ENCODE results near the gene WIPF1. TPM values are rescaled to one million over a fixed set of nuclear protein-coding genes. Genes with fewer than 3 reads are reported as not detected.

The WIPF1 gene
- total and polyA plus RNA-seq, 7 experiments from 2014 or later, result 92.3 to 514 (median 329) TPM

DNA sequence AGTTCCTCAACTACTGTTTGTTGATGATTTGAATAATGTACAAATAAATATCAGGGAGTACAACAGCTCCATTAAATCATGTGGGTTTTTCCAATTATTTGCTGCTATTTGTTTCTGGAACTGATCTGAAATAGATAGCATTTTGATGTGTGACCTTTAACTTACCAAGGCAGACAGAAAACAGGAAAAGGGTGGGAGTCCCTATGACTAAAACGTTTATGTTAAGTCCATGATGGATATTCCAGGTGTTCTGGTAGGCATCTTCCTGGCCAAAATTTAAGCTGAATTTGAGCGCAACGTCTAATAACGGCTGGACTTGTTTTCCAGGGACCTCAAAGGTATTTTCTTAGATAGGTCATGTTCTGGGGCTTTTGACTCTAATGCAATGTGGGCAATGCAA lies 41.6 kb downstream of the WIPF1 start:
- intact Hi-C loops (cut with micrococcal nuclease), result loop anchor here in 1 of 2 donors (2.0 to 10.0 kb wide), 2 partner anchors 49 to 69 kb away; partner anchors contain the start of gene GPR155
- H3K27ac ChIP-seq (ENCODE audit: low read depth, low read length), result no peak overlapping the region

DNA sequence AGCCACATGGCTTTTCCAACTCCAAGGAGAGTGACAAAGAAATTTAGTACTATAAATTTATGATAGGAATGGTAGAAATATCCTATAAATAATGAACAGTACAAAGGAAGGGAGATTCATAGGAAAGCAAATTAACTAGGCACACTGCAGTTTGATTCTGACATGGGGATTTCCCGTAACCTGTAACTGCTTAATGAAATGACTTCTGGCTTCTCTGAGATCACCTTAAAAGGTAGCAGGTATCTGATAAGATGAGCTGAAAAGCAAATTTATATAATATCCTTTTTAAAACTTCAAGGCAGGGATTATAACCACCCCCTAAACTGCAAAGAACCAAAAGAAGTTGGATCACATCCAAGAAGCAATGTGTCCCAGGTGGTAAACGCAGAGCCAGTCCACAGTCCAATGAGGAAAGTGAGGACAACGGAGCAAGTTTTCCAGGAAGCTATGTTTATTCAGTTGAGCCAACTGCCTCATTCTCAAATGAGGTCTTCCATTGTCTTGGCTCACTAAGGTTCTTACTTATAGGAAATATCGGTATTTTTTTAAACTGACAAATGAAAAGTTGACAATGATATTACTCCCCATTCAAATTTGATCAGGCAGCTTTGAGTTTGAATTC lies 43.0 kb downstream of the WIPF1 start:
- H3K4me1 Mint-ChIP-seq, result peaks cover 15 to 54% (median 47%) of the 10 kb centered on the region in 7 donors
- Histone ChIP-seq H3K4me1 (ENCODE audit: control insufficient read depth in 2 of 2, insufficient read depth in 2 of 2, low read length in 2 of 2) (peaks cover 22 to 27% of the 10 kb centered on the region in 2 donors), H3K36me3 (ENCODE audit: control insufficient read depth in 2 of 3, insufficient read depth in 3 of 3, low read length in 3 of 3) (peaks cover 7 to 14% (median 13%) of the 10 kb centered on the region in 3 experiments), H3K4me3 (ENCODE audit: low read length) (no peak overlapping the region), H3K9me3 (ENCODE audit: control insufficient read depth in 2 of 3, low read length in 3 of 3) (no peaks in the 10 kb centered on the region), H3K27me3 (ENCODE audit: control insufficient read depth in 2 of 2, insufficient read depth in 2 of 2, low read length in 2 of 2) (no peaks in the 10 kb centered on the region), H3K27ac (ENCODE audit: low read depth, low read length) (peak overlapping the region; percentile 58)
- H3K9me3 Mint-ChIP-seq, result peaks cover 0 to 8% (median 0%) of the 10 kb centered on the region in 11 donors
- peak overlapping the region in 6 of 10 donors; percentile 14 to 58 (median 45) for H3K4me3 Mint-ChIP-seq
- H3K27me3 Mint-ChIP-seq, result no peaks in the 10 kb centered on the region
- intact Hi-C loops (cut with micrococcal nuclease), result loop anchor here in 1 of 2 donors (2.0 to 10.0 kb wide), 2 partner anchors 50 to 68 kb away; partner anchors contain the start of gene GPR155
- ChIA-PET CTCF (interaction anchor here (0.9 to 1.6 kb wide), 6 partner anchors 11 to 134 kb away, joined by 3 to 5 read pairs (median 3); no protein-coding TSS in a partner anchor), POLR2A (interaction anchor here (0.6 to 1.4 kb wide), 14 partner anchors 8 to 449 kb away, joined by 3 to 6 read pairs (median 3); no protein-coding TSS in a partner anchor)
- DNase-seq, result peak in 3 of 9 donors; percentile 11 to 24 (median 18)
- ATAC-seq, result peak; percentile 77
- peak overlapping the region; percentile 66 to 91 (median 85) for H3K27ac Mint-ChIP-seq
- peaks cover 0 to 31% (median 20%) of the 10 kb centered on the region in 5 donors for H3K36me3 Mint-ChIP-seq

More for the DNA sequence above, 41.6 kb downstream of the WIPF1 start:
- POLR2A ChIA-PET, result interaction anchor here (0.6 to 1.8 kb wide), 7 partner anchors 26 to 379 kb away, joined by 3 to 8 read pairs (median 3); partner anchors contain the start of gene GPR155
- Histone ChIP-seq H3K9me3 (ENCODE audit: control insufficient read depth in 2 of 3, low read length in 3 of 3) (no peaks in the 10 kb centered on the region), H3K27me3 (ENCODE audit: control insufficient read depth in 2 of 2, insufficient read depth in 2 of 2, low read length in 2 of 2) (no peaks in the 10 kb centered on the region), H3K4me1 (ENCODE audit: control insufficient read depth in 2 of 2, insufficient read depth in 2 of 2, low read length in 2 of 2) (peaks cover 22 to 27% of the 10 kb centered on the region in 2 donors), H3K4me3 (ENCODE audit: low read length) (no peak overlapping the region), H3K36me3 (ENCODE audit: control insufficient read depth in 2 of 3, insufficient read depth in 3 of 3, low read length in 3 of 3) (peaks cover 7 to 24% (median 14%) of the 10 kb centered on the region in 3 experiments)
- Mint-ChIP-seq H3K9me3 (peaks cover 0 to 8% (median 0%) of the 10 kb centered on the region in 11 donors), H3K27ac (peak overlapping the region in 6 of 9 donors; percentile 51 to 91 (median 76)), H3K27me3 (no peaks in the 10 kb centered on the region), H3K4me3 (no peak overlapping the region), H3K36me3 (peaks cover 0 to 33% (median 21%) of the 10 kb centered on the region in 5 donors), H3K4me1 (peaks cover 15 to 51% (median 43%) of the 10 kb centered on the region in 7 donors)
- ATAC-seq (no peak), DNase-seq (no peak)
- CTCF ChIA-PET, result interaction anchor here (0.7 to 1.6 kb wide), 4 partner anchors 9 to 98 kb away, joined by 3 to 4 read pairs (median 3); no protein-coding TSS in a partner anchor

DNA sequence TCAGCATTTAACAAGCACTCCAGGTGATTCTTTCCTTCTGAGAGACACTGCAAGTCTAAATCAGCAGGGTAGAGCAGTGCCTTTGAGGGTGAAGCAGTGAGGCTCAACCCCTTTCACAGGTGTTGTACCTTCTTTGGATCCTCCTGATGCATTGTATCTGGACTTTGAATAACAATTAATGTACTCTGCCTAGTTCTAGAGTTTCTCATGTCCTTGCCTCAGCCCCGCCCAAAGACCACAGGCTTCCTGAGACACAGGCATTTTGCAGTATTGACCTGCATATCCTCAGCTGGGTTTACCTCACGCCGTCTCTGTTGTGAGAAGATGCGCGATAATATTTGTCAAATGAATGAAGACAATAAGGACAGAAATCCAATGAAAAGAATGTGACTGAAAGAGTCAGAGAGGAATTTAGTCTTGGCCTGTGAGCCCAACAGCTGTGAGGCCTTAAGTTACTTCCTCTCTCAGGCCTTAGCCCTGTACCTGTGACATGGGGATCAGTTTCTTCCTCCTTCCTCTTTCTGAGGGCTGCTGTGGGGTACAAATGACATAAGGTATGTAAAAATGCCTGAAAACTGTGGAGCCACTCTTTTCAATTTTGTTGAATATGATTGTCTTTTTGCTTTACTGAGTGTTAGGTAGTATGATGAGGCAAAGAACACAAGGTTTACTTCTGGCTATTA lies 43.7 kb downstream of the WIPF1 start:
- intact Hi-C loops (cut with micrococcal nuclease), result loop anchor here in 1 of 2 donors (2.0 to 10.0 kb wide), 2 partner anchors 51 to 67 kb away; partner anchors contain the start of gene GPR155
- peaks cover 6 to 8% (median 7%) of the 10 kb centered on the region in 3 experiments for H3K36me3 ChIP-seq (ENCODE audit: control insufficient read depth in 2 of 3, insufficient read depth in 3 of 3, low read length in 3 of 3)
- H3K4me1 ChIP-seq (ENCODE audit: control insufficient read depth in 2 of 2, insufficient read depth in 2 of 2, low read length in 2 of 2), result peaks cover 22 to 27% of the 10 kb centered on the region in 2 donors
- Mint-ChIP-seq H3K27ac (peak overlapping the region; percentile 51 to 91 (median 85)), H3K4me3 (peak overlapping the region in 8 of 10 donors; percentile 2 to 58 (median 41)), H3K27me3 (no peaks in the 10 kb centered on the region), H3K36me3 (peaks cover 0 to 31% (median 18%) of the 10 kb centered on the region in 5 donors), H3K9me3 (peaks cover 0 to 8% (median 0%) of the 10 kb centered on the region in 11 donors), H3K4me1 (peaks cover 15 to 54% (median 47%) of the 10 kb centered on the region in 7 donors)
- peak overlapping the region; percentile 20 for H3K4me3 ChIP-seq (ENCODE audit: low read length)
- ChIA-PET CTCF (interaction anchor here (0.9 to 1.4 kb wide), 4 partner anchors 11 to 135 kb away, joined by 3 to 5 read pairs (median 3); no protein-coding TSS in a partner anchor), POLR2A (interaction anchor here (0.9 to 1.0 kb wide), 3 partner anchors 47 to 129 kb away, joined by 3 to 4 read pairs (median 3); no protein-coding TSS in a partner anchor)
- DNase-seq (peak in 2 of 9 donors; percentile 11), ATAC-seq (peak; percentile 66)
- no peaks in the 10 kb centered on the region for H3K27me3 ChIP-seq (ENCODE audit: control insufficient read depth in 2 of 2, insufficient read depth in 2 of 2, low read length in 2 of 2)
- no peaks in the 10 kb centered on the region for H3K9me3 ChIP-seq (ENCODE audit: control insufficient read depth in 2 of 3, low read length in 3 of 3)
- peak overlapping the region; percentile 58 for H3K27ac ChIP-seq (ENCODE audit: low read depth, low read length)

DNA sequence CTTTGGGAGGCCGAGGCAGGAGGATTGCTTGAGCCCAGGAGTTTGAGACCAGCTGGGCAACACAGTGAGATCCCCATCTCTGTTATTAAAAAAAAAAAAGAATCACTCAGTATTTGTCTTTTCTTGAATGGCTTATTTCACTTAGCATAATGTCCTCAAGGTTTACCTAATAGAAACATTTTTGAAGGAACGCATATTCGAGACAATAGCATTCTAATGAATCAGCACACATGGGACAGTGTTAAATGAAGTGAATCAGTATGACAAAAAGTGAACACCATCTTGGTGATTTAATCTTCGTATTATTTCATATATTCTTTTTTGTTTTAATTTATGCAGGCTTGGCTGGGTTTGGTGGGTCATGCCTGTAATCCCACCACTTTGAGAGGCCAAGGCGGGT lies 44.7 kb downstream of the WIPF1 start:
- H3K4me3 Mint-ChIP-seq, result peak overlapping the region in 4 of 10 donors; percentile 8 to 42 (median 14)
- H3K9me3 Mint-ChIP-seq, result peaks cover 0 to 8% (median 0%) of the 10 kb centered on the region in 11 donors
- CTCF ChIA-PET, result no interaction called here
- Histone ChIP-seq H3K4me1 (ENCODE audit: control insufficient read depth in 2 of 2, insufficient read depth in 2 of 2, low read length in 2 of 2) (peaks cover 22 to 27% of the 10 kb centered on the region in 2 donors), H3K9me3 (ENCODE audit: control insufficient read depth in 2 of 3, low read length in 3 of 3) (no peaks in the 10 kb centered on the region), H3K27me3 (ENCODE audit: control insufficient read depth in 2 of 2, insufficient read depth in 2 of 2, low read length in 2 of 2) (no peaks in the 10 kb centered on the region), H3K27ac (ENCODE audit: low read depth, low read length) (no peak overlapping the region), H3K36me3 (ENCODE audit: control insufficient read depth in 2 of 3, insufficient read depth in 3 of 3, low read length in 3 of 3) (peaks cover 0 to 5% (median 0%) of the 10 kb centered on the region in 3 experiments), H3K4me3 (ENCODE audit: low read length) (no peak overlapping the region)
- peaks cover 0 to 31% (median 16%) of the 10 kb centered on the region in 5 donors for H3K36me3 Mint-ChIP-seq
- POLR2A ChIA-PET, result no interaction called here
- peaks cover 15 to 54% (median 47%) of the 10 kb centered on the region in 7 donors for H3K4me1 Mint-ChIP-seq
- ATAC-seq (no peak), DNase-seq (no peak)
- peak overlapping the region in 8 of 9 donors; percentile 28 to 87 (median 77) for H3K27ac Mint-ChIP-seq
- no peaks in the 10 kb centered on the region for H3K27me3 Mint-ChIP-seq
- intact Hi-C loops (cut with micrococcal nuclease), result loop anchor here in 1 of 2 donors (10.0 kb wide), 1 partner anchor 52 kb away; no protein-coding TSS in a partner anchor

DNA sequence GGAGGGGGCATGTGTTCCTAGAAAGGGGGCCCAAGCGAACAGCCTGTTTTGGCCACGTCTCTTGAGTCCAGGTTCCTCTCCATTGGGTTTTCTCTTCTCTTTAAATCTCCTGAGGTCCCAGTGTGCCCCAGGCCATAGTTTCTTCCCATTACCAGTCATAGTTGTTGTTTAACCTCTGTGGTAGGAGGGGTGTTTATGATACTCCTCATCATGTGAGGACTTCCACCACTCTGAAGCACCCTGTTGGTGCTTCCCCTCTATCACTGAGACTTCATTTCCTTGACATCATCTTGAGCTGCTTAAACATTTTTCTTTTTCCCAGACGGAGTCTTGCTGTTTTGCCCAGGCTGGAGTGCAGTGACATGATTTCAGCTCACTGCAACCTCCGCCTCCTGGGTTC lies 45.9 kb downstream of the WIPF1 start:
- POLR2A ChIA-PET, result interaction anchor here (0.5 to 1.0 kb wide), 2 partner anchors 18 to 83 kb away, joined by 3 read pairs; no protein-coding TSS in a partner anchor
- H3K27ac Mint-ChIP-seq, result peak overlapping the region; percentile 21 to 87 (median 75)
- no peak for ATAC-seq

More for the DNA sequence above, 45.9 kb downstream of the WIPF1 start:
- Mint-ChIP-seq H3K27me3 (no peaks in the 10 kb centered on the region), H3K9me3 (peaks cover 0 to 8% (median 2%) of the 10 kb centered on the region in 11 donors), H3K4me3 (no peak overlapping the region), H3K4me1 (peaks cover 15 to 53% (median 47%) of the 10 kb centered on the region in 7 donors), H3K36me3 (peaks cover 4 to 30% (median 18%) of the 10 kb centered on the region in 5 donors)
- no peak for DNase-seq
- Histone ChIP-seq H3K9me3 (ENCODE audit: control insufficient read depth in 2 of 3, low read length in 3 of 3) (no peaks in the 10 kb centered on the region), H3K4me3 (ENCODE audit: low read length) (no peak overlapping the region), H3K27me3 (ENCODE audit: control insufficient read depth in 2 of 2, insufficient read depth in 2 of 2, low read length in 2 of 2) (no peaks in the 10 kb centered on the region), H3K27ac (ENCODE audit: low read depth, low read length) (peak overlapping the region; percentile 25), H3K4me1 (ENCODE audit: control insufficient read depth in 2 of 2, insufficient read depth in 2 of 2, low read length in 2 of 2) (peaks cover 22 to 27% of the 10 kb centered on the region in 2 donors), H3K36me3 (ENCODE audit: control insufficient read depth in 2 of 3, insufficient read depth in 3 of 3, low read length in 3 of 3) (no peaks in the 10 kb centered on the region)
- CTCF ChIA-PET, result interaction anchor here (0.6 kb wide), 1 partner anchor 88 kb away, joined by 3 read pairs; no protein-coding TSS in a partner anchor
- intact Hi-C loops (cut with micrococcal nuclease), result loop anchor here in 1 of 2 donors (10.0 kb wide), 1 partner anchor 53 kb away; no protein-coding TSS in a partner anchor
